Measurements from ENCODE around the gene KDM4C. TPM values are rescaled to one million over a fixed set of nuclear protein-coding genes. Genes with fewer than 3 reads are reported as not detected.
"Not testable (repeated sequence)": the region's sequence is repeated elsewhere in the genome, so short reads cannot be mapped to it uniquely, and the experiment has no call there.

The KDM4C gene
- total RNA-seq, 1 donor from 2014 or later: 16.5 TPM

DNA sequence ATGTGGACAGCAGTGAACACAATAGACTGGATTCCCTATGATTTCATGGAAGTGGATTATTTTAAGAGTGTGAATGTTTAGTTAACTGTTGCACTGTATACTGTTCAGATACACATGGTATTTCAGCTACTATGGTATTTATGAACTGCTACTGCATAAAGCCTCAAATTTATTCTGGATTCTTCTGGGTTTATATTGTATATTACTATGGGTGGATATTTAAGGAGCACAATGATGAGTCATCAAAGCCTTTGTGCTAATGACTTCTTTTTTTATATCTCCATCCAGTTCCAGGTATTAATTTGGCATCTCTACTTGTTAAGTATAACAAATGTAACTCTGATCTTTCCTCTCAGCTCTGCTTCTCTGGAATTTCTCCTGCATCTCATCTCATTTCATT lies 6.8 kb downstream of the KDM4C start:
- DNase-seq (ENCODE audit: low read depth): no peak
- TF ChIP-seq, protein P1, sequence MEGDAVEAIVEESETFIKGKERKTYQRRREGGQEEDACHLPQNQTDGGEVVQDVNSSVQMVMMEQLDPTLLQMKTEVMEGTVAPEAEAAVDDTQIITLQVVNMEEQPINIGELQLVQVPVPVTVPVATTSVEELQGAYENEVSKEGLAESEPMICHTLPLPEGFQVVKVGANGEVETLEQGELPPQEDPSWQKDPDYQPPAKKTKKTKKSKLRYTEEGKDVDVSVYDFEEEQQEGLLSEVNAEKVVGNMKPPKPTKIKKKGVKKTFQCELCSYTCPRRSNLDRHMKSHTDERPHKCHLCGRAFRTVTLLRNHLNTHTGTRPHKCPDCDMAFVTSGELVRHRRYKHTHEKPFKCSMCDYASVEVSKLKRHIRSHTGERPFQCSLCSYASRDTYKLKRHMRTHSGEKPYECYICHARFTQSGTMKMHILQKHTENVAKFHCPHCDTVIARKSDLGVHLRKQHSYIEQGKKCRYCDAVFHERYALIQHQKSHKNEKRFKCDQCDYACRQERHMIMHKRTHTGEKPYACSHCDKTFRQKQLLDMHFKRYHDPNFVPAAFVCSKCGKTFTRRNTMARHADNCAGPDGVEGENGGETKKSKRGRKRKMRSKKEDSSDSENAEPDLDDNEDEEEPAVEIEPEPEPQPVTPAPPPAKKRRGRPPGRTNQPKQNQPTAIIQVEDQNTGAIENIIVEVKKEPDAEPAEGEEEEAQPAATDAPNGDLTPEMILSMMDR (conservative IDR thresholded peaks at IDR 0.05; ENCODE audit: low read depth, low read length): no peak
- no peak overlapping the region for H3K4me3 ChIP-seq (ENCODE audit: low read depth, low read length)

DNA sequence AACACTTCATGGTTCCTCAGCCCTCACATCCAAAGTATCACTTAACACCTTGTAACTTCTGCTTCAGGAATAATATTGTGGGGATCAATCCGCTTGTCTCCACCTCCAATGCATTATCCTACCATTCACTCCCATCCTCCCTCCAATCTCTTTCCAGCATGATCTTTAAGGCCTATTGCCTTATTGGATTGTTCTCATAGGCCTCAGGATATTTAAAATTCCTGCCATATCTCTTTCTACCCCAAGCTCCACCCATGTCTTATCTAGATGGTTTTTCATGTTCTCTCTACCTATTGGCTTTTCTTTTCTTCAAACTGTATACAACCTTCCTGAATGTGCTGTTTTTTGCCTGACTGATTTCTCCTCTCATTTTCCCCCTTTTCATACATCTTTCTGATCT lies 7.2 kb downstream of the KDM4C start:
- TF ChIP-seq, protein P1 (conservative IDR thresholded peaks at IDR 0.05; ENCODE audit: low read depth, low read length): no peak
- DNase-seq (ENCODE audit: low read depth): no peak
- no peak overlapping the region for H3K4me3 ChIP-seq (ENCODE audit: low read depth, low read length)

DNA sequence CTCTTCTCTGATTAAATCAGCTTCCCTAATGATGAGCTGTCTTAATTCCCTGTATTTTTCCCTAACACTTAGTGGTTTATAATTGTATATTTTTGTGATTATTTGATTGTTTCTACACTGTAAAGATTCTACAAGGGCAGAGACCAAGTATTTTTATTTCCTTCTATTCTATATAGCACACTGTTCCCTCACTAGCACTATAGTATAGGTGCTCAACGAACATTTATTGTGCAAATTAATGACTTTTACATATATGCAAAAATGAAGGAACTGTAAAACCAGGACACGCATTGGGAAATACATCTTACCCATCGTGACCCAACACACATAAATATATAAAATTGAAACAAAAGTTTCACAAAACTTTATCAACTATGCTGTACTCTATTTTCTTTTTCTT lies 7.6 kb downstream of the KDM4C start:
- no peak for DNase-seq (ENCODE audit: low read depth)
- TF ChIP-seq, protein P1 (conservative IDR thresholded peaks at IDR 0.05; ENCODE audit: low read depth, low read length): no peak
- no peak overlapping the region for H3K4me3 ChIP-seq (ENCODE audit: low read depth, low read length)

DNA sequence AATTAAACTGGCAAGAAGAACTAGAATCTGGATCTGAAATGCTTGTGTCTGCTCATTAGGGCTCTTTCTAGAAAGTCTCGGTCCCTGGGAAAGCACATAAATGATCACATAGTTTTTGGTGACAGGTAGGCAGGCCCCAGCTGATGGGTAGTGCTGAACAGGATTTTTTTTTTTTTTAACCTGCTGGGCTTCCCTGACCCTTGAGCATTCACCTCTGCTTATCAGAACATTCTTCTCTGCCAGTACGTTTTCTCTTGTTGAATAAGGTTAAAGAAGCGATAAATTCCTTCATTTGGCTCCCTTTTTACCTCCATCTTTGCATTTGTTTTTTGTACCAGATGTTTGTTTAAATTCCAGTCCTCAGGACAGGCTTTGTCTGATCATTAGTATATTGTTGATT lies 8.8 kb downstream of the KDM4C start:
- no peak overlapping the region for H3K4me3 ChIP-seq (ENCODE audit: low read depth, low read length)
- TF ChIP-seq, protein P1 (conservative IDR thresholded peaks at IDR 0.05; ENCODE audit: low read depth, low read length): no peak
- no peak for DNase-seq (ENCODE audit: low read depth)

DNA sequence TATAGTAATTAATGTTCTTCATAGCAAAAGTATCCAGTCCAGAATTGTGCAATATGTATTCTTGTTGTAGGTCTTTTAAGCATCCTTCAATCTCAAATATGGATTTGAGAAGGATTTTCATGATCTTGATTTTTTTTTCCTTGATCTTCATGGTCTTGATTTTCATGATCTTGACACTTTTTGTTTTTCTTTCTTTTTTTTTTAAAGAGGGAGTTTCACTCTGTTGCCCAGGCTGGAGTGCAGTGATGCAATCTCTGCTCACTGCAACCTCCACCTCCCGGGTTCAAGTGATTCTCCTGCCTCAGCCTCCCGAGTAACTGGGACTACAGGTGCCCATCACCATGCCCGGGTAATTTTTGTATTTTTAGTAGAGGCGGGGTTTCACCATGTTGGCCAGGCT lies 10.8 kb downstream of the KDM4C start:
- not testable (repeated sequence) for DNase-seq (ENCODE audit: low read depth); H3K4me3 ChIP-seq (ENCODE audit: low read depth, low read length)

DNA sequence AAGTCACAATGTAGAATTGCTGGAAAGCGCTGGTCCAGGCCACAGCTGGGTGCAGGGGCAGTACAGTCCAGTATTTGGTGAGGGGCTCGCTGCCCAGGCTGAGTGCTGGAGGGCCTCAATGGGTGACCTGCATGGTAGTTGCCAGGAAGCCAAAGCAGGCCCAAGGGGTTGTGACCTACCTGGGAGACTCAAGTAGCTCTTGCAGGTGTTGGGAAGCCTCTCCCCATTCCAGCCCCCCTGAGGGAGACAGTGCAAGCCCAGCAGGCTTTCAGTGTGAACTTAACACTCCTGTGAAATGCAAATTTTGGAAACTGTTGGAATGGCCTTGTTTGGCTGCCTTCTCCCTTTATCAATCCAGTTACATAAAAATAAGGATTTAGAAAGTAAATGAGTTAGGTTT lies 13.9 kb downstream of the KDM4C start:
- no peak overlapping the region for H3K4me3 ChIP-seq (ENCODE audit: low read depth, low read length)
- no peak for DNase-seq (ENCODE audit: low read depth)
- TF ChIP-seq, protein P1 (conservative IDR thresholded peaks at IDR 0.05; ENCODE audit: low read depth, low read length): no peak

DNA sequence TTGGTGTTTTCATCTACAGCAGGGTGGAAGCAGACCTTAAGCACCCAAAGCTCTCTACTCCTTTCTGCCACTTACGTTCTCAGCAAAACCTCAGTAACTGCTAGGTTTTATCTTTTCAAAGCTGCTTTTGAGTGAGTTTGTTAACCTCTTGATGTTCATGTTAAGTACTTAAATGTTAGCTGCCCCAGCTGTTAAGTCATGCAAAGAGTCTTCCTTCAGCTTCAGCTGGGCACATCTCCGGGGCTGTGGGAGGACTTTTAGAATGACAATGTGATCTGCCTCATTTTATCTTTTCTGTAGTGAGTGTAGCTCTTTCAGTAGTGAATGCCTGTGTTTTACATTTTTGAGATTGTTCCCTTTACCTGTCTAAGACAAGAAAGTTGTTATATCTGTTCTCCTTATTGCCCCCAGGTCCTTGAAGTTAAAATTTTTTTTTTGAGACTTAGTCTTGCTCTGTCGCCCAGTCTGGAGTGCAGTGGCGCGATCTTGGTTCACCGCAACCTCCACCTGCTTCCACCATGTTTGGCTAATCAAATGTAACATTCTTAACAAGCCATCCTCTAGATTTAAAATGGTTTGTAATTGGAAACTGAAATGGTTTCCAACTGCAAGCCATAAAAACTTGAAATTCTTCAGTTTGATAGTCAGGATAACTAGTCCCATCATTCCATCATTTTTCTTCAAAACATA lies 19.6 kb downstream of the KDM4C start:
- DNase-seq (ENCODE audit: low read depth): no peak
- no peak overlapping the region for H3K4me3 ChIP-seq (ENCODE audit: low read depth, low read length)
- TF ChIP-seq, protein P1 (conservative IDR thresholded peaks at IDR 0.05; ENCODE audit: low read depth, low read length): no peak
